Rectal smooth muscle tissue (tissue), 1 donor: ENCODE measurements around the gene CDK2AP2.
"Not testable (repeated sequence)": the region's sequence is repeated elsewhere in the genome, so short reads cannot be mapped to it uniquely, and the experiment has no call there.

Experiments used
- H3K27ac ChIP-seq: one replicate; pipeline ENCODE4 v1.7.0; 2013; ENCODE audit warnings: low read depth, low read length, inconsistent platforms
- H3K27me3 ChIP-seq: one replicate; pipeline ENCODE4 v1.7.0; 2013; ENCODE audit warnings: low read length; ENCODE audit not compliant: control insufficient read depth, insufficient read depth
- H3K36me3 ChIP-seq: one replicate; pipeline ENCODE4 v1.7.0; 2013; ENCODE audit warnings: low read length; ENCODE audit not compliant: control insufficient read depth, insufficient read depth
- H3K4me1 ChIP-seq: one replicate; pipeline ENCODE4 v1.7.0; 2013; ENCODE audit warnings: low read length; ENCODE audit not compliant: control insufficient read depth, insufficient read depth
- H3K4me3 ChIP-seq: one replicate; pipeline ENCODE4 v1.7.0; 2013; ENCODE audit warnings: low read length
- H3K9ac ChIP-seq: one replicate; pipeline ENCODE4 v1.7.0; 2013; ENCODE audit warnings: low read length

The CDK2AP2 gene

GRCh38 chr11:67470337-67471002, 37.5 kb downstream of the CDK2AP2 start:
- H3K9ac ChIP-seq, result no peak overlapping the region
- peaks cover 6% of the 10 kb centered on the region for H3K4me1 ChIP-seq
- no peak overlapping the region for H3K27ac ChIP-seq
- H3K36me3 ChIP-seq, result no peaks in the 10 kb centered on the region
- no peak overlapping the region for H3K4me3 ChIP-seq
- H3K27me3 ChIP-seq, result no peaks in the 10 kb centered on the region

- Histone ChIP-seq H3K27ac (peak overlapping the region; percentile 80), H3K36me3 (no peaks in the 10 kb centered on the region), H3K4me3 (peak overlapping the region; percentile 62), H3K27me3 (no peaks in the 10 kb centered on the region), H3K9ac (peak overlapping the region; percentile 39), H3K4me1 (peaks cover 6% of the 10 kb centered on the region)
Measured at GRCh38 chr11:67469508-67469811, 38.5 kb downstream of the CDK2AP2 start.

DNA sequence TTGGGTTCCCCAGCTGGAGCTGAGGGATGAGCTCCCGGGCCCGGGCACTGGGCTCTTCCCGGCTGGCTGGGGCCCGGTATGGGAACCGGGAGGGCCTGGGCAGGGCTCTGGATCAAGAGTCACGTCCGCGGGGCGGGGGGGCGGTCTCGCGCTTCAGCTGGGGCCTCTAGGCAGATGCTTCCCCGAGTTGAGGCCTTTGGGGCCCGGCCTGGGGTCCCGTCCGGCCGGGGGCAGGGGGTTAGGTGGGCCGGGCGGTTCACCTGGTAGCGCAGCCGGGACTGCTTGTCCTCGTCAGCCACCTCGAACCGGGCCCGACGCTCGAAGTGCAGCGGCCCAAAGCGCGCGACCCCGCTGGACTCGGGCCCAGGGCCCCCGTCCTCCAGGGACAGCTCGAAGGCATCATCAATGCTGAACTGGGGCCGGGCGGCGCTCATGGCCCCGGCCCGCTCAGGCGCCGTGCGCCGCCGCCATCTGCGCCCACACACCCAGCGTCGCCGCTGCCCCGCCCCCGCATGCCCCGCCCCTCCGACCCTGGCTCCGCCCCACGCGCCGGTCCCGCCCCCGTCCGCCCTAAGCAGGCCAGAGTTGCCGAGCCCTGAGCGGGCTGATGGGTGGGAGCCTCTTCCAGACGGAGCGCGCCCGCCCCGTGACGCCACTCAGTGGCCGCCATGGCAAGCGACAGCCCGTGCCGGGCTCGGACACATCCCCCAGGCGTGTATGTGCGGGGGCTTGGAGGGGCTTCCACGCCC, 39.0 kb downstream of the CDK2AP2 start, which contains the start of gene TMEM134:
TMEM134 (minus strand) TSS at position 493 of the 749 bp plus-strand sequence; CDS start at position 434, 59 bp downstream.
- Histone ChIP-seq H3K36me3 (no peaks in the 10 kb centered on the region), H3K9ac (peak within 1 kb of the TSS; percentile 61), H3K4me3 (peak within 1 kb of the TSS; percentile 82), H3K27me3 (no peaks in the 10 kb centered on the region), H3K27ac (peak within 1 kb of the TSS; percentile 84), H3K4me1 (peaks cover 8% of the 10 kb centered on the region)

GRCh38 chr11:67468456-67468758, 39.6 kb downstream of the CDK2AP2 start:
- peaks cover 9% of the 10 kb centered on the region for H3K4me1 ChIP-seq

GRCh38 chr11:67468056-67468455, 39.9 kb downstream of the CDK2AP2 start:
- Histone ChIP-seq H3K36me3 (no peaks in the 10 kb centered on the region), H3K27me3 (no peaks in the 10 kb centered on the region), H3K4me1 (peaks cover 9% of the 10 kb centered on the region), H3K27ac (peak overlapping the region; percentile 84), H3K9ac (no peak overlapping the region), H3K4me3 (peak overlapping the region; percentile 82)

More at GRCh38 chr11:67468456-67468758, 39.6 kb downstream of the CDK2AP2 start:
- H3K36me3 ChIP-seq, result no peaks in the 10 kb centered on the region
- H3K9ac ChIP-seq, result peak overlapping the region; percentile 61
- H3K4me3 ChIP-seq, result peak overlapping the region; percentile 82
- peak overlapping the region; percentile 84 for H3K27ac ChIP-seq
- H3K27me3 ChIP-seq, result no peaks in the 10 kb centered on the region

DNA sequence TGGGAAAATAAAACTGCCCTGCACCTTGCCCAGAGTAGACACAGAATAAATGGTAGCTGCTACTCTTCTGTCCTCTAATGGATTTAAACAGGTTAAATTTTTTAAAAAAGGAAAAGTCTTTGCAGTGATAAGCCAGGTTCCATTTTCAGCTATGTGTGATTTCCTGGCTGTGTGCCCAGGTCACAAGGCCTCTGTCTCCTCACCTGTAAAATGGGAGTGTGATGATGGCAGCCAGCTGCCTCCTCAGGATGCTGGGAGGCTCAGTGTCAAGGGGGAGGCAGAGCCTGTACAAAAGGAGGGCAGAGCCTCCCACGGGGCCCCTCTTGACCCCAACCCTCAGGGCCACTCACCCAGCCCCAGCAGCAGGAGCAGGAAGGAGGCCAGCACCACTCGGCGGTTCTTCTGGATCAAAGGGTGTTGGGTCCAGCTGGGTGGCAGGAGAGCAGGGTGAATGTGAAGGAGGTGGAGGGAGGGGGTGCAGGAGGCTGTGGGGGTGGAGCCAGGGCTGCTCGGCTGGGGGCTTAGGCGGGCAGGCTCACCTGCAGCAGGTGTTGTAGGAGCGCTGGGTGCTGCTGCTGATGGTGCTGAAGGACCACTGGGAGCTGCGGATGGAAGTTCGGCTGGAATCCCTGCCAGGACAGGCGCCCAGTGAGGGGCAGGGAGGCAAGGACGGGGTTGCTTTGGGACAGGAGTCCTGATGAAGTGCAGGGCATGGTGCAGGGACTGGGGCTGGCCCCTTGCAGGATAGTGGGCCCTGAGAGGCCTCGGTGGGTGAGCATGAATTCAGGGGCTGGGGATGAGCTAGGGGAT, 40.8 kb downstream of the CDK2AP2 start:
- Histone ChIP-seq H3K4me3 (no peak overlapping the region), H3K27me3 (no peaks in the 10 kb centered on the region), H3K27ac (no peak overlapping the region), H3K36me3 (no peaks in the 10 kb centered on the region), H3K4me1 (peaks cover 9% of the 10 kb centered on the region), H3K9ac (no peak overlapping the region)

GRCh38 chr11:67466367-67466766, 41.6 kb downstream of the CDK2AP2 start:
- Histone ChIP-seq H3K4me1 (peaks cover 9% of the 10 kb centered on the region), H3K4me3 (no peak overlapping the region), H3K9ac (no peak overlapping the region), H3K27me3 (no peaks in the 10 kb centered on the region), H3K36me3 (no peaks in the 10 kb centered on the region), H3K27ac (no peak overlapping the region)

- not testable (repeated sequence) for H3K36me3 ChIP-seq, H3K9ac ChIP-seq, H3K27ac ChIP-seq, H3K27me3 ChIP-seq, H3K4me1 ChIP-seq
- H3K4me3 ChIP-seq, result peak overlapping the region; percentile 75
Measured at GRCh38 chr11:67465530-67465929, 42.4 kb downstream of the CDK2AP2 start.

DNA sequence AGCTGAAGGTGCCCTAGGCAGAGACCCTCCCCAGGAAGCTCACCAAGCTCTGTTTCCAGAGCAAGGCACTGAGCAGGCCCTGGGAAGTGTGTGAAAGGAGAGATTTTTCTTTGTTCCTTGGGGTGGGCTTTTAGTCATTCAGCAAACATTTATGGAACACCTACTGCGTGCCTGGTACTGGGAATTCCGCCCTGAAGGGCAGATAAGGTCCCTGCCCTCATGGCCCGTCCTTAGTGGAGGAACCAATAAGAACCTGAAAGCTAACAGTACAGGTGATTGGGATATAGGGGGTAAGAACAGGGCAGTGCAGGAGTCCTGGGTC, 42.8 kb downstream of the CDK2AP2 start:
- H3K27ac ChIP-seq, result peak overlapping the region; percentile 91
- peaks cover 9% of the 10 kb centered on the region for H3K4me1 ChIP-seq

DNA sequence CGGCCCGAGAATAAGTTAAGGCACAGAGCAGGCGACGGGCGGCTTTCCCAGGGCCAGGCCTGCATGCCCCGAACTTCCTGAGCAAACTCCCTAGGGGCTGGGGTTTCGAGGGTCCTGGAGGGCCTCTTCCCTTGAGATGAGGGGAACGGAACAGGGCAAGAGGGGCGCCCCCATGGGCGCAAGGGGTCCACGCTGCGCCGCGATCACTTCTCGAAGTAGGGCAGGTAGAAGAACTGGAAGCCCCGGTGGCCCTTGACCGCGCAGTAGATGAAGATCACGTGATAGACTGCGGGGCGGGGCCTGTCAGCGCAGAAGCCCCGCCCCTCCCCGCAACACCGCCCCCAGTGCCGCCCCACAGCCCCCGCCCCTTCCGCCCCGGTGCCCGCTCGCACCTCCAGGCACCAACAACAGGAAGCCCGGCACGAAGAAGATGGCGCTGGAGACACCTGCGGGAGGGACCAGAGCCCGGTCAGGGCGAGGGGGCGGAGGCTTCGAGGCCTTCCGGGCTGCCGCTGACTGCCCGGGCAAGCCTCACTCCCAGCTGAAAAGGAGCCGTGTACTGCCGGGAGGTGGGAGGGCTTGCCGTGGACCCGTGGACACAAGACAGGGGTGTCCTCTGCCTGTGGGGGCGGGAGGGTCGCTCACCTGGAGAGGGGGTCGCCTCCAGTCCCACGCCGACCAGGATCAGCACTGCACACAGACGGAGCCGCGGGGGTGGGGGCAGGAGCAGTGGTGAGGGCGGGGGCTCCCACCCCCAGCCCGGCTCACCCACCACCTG, 43.4 kb downstream of the CDK2AP2 start:
- H3K4me1 ChIP-seq, result peaks cover 9% of the 10 kb centered on the region
- peak overlapping the region; percentile 75 for H3K4me3 ChIP-seq
- H3K27ac ChIP-seq, result peak overlapping the region; percentile 91
- H3K27me3 ChIP-seq, result no peaks in the 10 kb centered on the region
- peak overlapping the region; percentile 81 for H3K9ac ChIP-seq
- no peaks in the 10 kb centered on the region for H3K36me3 ChIP-seq

More for the DNA sequence above, 42.8 kb downstream of the CDK2AP2 start:
- Histone ChIP-seq H3K4me3 (peak overlapping the region; percentile 75), H3K36me3 (no peaks in the 10 kb centered on the region), H3K9ac (peak overlapping the region; percentile 81), H3K27me3 (no peaks in the 10 kb centered on the region)

DNA sequence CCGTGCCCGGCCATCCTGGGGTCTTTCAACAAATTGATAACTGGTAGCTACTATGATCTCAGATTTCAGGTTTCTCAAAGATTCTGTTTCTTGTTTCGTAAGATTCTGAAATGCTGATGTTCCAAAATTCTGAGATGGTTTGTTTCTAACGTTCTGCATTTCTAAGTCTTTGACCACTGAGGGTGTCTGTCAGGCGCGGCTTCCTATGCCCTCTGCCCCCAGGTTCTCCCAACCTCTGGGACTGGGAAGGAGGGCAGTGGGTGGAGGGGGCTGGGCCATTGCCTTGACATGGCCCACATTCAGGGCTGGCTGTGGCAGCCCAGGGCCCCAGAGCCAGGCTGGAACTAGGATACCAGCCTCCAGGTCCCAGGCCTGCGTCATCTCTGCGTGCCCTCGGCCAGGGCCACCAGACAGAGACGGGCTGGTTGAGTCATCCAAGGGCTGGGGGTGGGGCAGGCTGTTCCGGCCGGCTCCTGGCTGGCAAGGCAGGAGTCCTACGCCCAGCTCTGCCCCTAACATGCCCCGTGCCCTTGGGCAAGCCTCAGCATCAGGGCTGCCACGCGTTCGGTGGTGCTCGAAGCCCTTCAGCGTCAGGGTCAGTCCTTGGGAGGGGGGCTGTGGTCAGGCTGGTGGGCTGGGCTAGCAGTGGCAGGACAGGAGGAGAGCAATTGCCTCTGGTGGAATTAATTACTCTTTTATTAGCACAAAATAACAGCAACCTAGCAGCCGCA, 44.1 kb downstream of the CDK2AP2 start:
- Histone ChIP-seq H3K27me3 (no peaks in the 10 kb centered on the region), H3K36me3 (no peaks in the 10 kb centered on the region), H3K9ac (no peak overlapping the region), H3K4me3 (peak overlapping the region; percentile 46), H3K4me1 (peaks cover 9% of the 10 kb centered on the region), H3K27ac (peak overlapping the region; percentile 91)
